ENCODE results near the gene CKAP2L.

- TF ChIP-seq, protein P1, sequence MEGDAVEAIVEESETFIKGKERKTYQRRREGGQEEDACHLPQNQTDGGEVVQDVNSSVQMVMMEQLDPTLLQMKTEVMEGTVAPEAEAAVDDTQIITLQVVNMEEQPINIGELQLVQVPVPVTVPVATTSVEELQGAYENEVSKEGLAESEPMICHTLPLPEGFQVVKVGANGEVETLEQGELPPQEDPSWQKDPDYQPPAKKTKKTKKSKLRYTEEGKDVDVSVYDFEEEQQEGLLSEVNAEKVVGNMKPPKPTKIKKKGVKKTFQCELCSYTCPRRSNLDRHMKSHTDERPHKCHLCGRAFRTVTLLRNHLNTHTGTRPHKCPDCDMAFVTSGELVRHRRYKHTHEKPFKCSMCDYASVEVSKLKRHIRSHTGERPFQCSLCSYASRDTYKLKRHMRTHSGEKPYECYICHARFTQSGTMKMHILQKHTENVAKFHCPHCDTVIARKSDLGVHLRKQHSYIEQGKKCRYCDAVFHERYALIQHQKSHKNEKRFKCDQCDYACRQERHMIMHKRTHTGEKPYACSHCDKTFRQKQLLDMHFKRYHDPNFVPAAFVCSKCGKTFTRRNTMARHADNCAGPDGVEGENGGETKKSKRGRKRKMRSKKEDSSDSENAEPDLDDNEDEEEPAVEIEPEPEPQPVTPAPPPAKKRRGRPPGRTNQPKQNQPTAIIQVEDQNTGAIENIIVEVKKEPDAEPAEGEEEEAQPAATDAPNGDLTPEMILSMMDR (IDR thresholded peaks at IDR 0.05) = no peak
- TF ChIP-seq POLR2A (IDR thresholded peaks at IDR 0.05) = no peak
Observed at GRCh38 chr2:112772911-112773475, 8.6 kb upstream of the CKAP2L start.
